ENCODE results near the gene DNAJB13. TPM values are rescaled to one million over a fixed set of nuclear protein-coding genes. Genes with fewer than 3 reads are reported as not detected.

DNAJB13 gene
- total RNA-seq, 1 experiment from 2014 or later: not detected

- Histone ChIP-seq H3K27ac (no peak overlapping the region), H3K4me1 (replicated peaks) (no peaks in the 10 kb centered on the region), H3K36me3 (no peaks in the 10 kb centered on the region), H3K9me3 (replicated peaks) (no peaks in the 10 kb centered on the region), H3K4me3 (no peak overlapping the region), H3K27me3 (replicated peaks) (no peaks in the 10 kb centered on the region)
- no peak for DNase-seq (ENCODE audit: low read depth in 1 of 2, low spot score in 2 of 2)
Measured at GRCh38 chr11:73991471-73992006, 40.7 kb downstream of the DNAJB13 start.

DNA sequence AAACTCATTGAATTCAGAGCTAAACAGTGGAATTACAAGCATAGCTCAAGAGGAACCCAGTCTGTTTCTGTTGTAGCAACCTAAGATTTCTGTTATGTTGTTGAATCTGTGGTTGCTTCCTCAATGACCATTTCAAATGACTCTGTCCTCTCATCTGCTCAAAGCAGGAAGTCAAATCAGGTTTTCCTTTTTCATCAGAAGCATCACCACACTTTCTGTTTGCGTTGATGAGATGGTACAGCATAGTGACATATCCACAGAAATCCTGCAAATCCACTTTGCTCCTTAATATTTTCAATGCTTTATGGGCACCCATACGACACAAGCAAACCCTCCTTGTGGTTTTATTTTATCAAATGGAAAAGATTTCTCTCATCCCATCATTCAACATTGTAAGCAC is 44.4 kb downstream of the DNAJB13 start:
- no peak overlapping the region for H3K27ac ChIP-seq
- no peaks in the 10 kb centered on the region for H3K9me3 ChIP-seq (replicated peaks)
- no peaks in the 10 kb centered on the region for H3K36me3 ChIP-seq
- H3K4me3 ChIP-seq: no peak overlapping the region
- no peaks in the 10 kb centered on the region for H3K4me1 ChIP-seq (replicated peaks)
- H3K27me3 ChIP-seq (replicated peaks): no peaks in the 10 kb centered on the region
- no peak for DNase-seq (ENCODE audit: low read depth in 1 of 2, low spot score in 2 of 2)

DNA sequence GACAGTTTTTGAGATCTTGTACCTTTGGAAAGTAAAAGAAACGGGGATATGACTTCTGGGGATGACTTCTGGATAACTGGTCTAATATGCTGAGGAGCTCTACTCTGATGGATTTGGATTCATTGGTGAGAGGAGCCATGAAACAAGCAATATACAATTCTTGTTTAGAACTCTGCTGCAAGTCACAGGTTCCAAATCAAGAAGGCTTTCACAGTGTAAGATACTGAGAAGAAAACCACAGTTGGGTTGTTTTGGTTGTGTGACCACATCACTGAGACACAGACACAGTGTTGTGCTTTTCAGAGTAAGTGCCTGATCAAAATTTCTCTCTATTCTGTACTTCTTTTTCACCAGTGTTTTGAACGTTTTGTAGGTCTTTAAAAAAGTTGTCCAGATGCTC is 44.9 kb downstream of the DNAJB13 start:
- Histone ChIP-seq H3K4me3 (no peak overlapping the region), H3K27me3 (replicated peaks) (no peaks in the 10 kb centered on the region), H3K27ac (no peak overlapping the region), H3K4me1 (replicated peaks) (no peaks in the 10 kb centered on the region), H3K36me3 (no peaks in the 10 kb centered on the region), H3K9me3 (replicated peaks) (no peaks in the 10 kb centered on the region)
- DNase-seq (ENCODE audit: low read depth in 1 of 2, low spot score in 2 of 2): no peak

DNA sequence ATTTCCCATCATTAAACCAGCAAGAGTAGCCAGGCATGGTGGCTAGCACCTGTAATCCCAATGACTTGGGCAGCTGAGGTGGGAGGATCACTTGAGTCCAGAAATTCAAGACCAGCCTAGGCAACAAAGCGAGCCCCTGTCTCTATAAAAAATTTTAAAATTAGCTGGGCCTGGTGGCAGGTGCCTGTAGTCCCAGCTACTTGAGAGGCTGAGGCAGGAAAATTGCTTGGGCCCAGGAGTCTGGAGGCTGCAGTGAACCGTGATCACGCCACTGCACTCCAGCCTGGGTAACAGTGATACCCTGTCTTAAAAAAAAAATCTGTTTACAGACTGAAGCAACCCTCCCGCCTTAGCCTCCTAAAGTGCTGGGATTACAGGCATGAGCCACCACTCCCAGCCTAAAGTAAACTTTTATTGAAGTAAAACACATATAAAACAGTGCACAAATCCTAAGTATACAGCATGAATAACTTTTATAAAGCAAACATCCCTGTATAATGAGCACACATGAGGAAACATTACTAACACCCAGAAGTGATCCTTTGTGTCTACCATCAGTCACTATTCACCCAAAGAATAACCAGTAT is 45.4 kb downstream of the DNAJB13 start:
- Histone ChIP-seq H3K4me1 (replicated peaks) (no peaks in the 10 kb centered on the region), H3K36me3 (no peaks in the 10 kb centered on the region), H3K4me3 (no peak overlapping the region), H3K27ac (no peak overlapping the region), H3K27me3 (replicated peaks) (no peaks in the 10 kb centered on the region), H3K9me3 (replicated peaks) (no peaks in the 10 kb centered on the region)
- DNase-seq (ENCODE audit: low read depth in 1 of 2, low spot score in 2 of 2): no peak

DNA sequence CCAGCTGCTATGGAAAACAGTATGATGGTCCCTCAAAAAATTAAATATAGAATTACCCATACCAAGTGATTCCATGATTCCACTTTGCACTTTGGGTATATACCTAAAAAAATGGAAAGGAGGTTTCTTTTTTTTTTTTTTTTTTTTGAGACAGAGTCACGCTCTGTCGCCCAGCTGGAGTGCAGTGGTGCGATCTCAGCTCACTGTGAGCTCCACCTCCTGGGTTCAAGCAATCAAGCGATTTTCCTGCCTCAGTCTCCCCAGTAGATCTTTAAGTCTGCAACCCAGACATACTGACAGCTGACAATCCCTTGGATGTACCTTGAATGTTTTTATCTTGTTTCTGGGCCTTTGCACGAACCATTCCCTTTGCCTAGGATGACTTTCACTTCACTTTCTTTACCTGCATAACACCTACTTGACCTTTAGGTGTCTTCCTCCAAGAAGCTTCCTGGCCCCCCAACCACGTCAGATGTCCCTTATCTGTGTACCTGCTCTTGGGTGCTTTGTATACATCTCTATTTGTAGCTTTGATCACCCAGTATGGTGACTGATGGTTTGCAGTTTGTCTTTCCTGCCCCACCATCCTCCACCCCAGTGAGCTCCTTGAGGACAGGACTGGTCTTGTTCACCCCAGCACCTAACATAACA is 46.4 kb downstream of the DNAJB13 start:
- Histone ChIP-seq H3K27me3 (replicated peaks) (no peaks in the 10 kb centered on the region), H3K36me3 (no peaks in the 10 kb centered on the region), H3K4me1 (replicated peaks) (no peaks in the 10 kb centered on the region), H3K4me3 (no peak overlapping the region), H3K27ac (no peak overlapping the region), H3K9me3 (replicated peaks) (no peaks in the 10 kb centered on the region)
- no peak for DNase-seq (ENCODE audit: low read depth in 1 of 2, low spot score in 2 of 2)

DNA sequence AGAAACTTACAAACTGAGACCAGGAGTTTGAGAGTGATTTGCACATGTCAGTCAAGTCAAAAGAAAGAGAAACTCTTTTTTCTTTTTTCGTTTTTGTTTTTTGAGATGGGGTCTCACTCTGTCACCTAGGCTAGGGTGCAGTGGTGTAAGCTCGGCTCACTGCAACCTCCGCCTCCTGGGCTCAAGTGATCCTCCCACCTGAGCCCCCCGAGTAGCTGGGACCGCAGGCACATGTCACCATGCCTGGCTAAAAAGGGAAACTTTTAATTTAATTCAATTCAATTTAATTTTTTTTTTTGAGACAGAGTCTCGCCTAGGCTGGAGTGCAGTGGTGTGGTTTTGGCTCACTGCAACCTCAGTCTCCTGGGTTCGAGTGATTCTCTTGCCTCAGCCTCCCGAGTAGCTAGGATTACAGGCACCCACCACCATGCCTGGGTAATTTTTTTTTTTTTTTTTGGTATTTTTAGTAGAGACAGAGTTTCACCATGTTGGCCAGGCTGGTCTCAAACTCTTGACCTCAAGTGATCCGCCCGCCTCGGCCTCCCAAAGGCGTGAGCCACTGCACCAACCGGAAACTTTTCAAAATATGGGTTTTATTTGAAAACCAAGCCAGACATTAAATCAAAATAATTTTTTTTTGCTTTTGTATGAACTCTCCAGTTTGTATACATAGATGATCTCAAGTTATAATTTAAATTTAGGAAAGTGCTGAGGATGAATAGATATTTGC is 48.2 kb downstream of the DNAJB13 start:
- no peak overlapping the region for H3K27ac ChIP-seq
- no peak for DNase-seq (ENCODE audit: low read depth in 1 of 2, low spot score in 2 of 2)
- H3K27me3 ChIP-seq (replicated peaks): no peaks in the 10 kb centered on the region
- H3K4me3 ChIP-seq: no peak overlapping the region
- H3K4me1 ChIP-seq (replicated peaks): no peaks in the 10 kb centered on the region
- H3K36me3 ChIP-seq: no peaks in the 10 kb centered on the region
- H3K9me3 ChIP-seq (replicated peaks): no peaks in the 10 kb centered on the region

GRCh38 chr11:73999581-74000306 is 48.9 kb downstream of the DNAJB13 start:
- no peak overlapping the region for H3K27ac ChIP-seq
- no peaks in the 10 kb centered on the region for H3K36me3 ChIP-seq
- no peaks in the 10 kb centered on the region for H3K4me1 ChIP-seq (replicated peaks)
- H3K4me3 ChIP-seq: no peak overlapping the region
- DNase-seq (ENCODE audit: low read depth in 1 of 2, low spot score in 2 of 2): no peak
- no peaks in the 10 kb centered on the region for H3K9me3 ChIP-seq (replicated peaks)
- no peaks in the 10 kb centered on the region for H3K27me3 ChIP-seq (replicated peaks)

- H3K27me3 ChIP-seq (replicated peaks): no peaks in the 10 kb centered on the region
- H3K9me3 ChIP-seq (replicated peaks): no peaks in the 10 kb centered on the region
- DNase-seq (ENCODE audit: low read depth in 1 of 2, low spot score in 2 of 2): no peak
- no peak overlapping the region for H3K4me3 ChIP-seq
- no peaks in the 10 kb centered on the region for H3K4me1 ChIP-seq (replicated peaks)
- no peak overlapping the region for H3K27ac ChIP-seq
- H3K36me3 ChIP-seq: no peaks in the 10 kb centered on the region
Measured at GRCh38 chr11:74000307-74001133, 49.7 kb downstream of the DNAJB13 start.

DNA sequence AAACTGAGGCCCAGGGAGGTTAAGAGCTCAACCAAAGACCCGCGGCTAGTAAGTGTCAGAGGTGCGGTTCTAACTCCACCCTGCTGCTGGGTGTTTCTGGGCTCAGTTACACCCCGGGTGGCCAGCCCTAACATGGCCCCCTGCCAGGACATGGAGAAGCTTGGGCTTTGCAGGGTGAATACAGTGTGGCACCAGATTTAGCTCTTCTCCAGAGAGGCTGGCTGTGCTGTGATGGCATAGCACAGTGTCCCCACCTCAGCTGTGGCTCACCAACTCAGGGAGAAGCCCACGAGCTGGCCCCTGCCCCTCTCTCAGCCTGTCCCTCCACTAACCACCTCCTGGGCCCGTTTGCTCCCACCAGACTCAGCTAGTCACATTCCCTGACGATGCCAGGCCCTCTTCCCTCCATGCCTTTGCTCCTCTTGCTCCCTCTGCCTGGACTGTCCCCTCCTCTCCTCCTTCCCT is 51.0 kb downstream of the DNAJB13 start:
- H3K9me3 ChIP-seq (replicated peaks): no peaks in the 10 kb centered on the region
- no peak overlapping the region for H3K4me3 ChIP-seq
- H3K4me1 ChIP-seq (replicated peaks): no peaks in the 10 kb centered on the region
- DNase-seq (ENCODE audit: low read depth in 1 of 2, low spot score in 2 of 2): no peak
- no peak overlapping the region for H3K27ac ChIP-seq
- H3K27me3 ChIP-seq (replicated peaks): no peaks in the 10 kb centered on the region
- no peaks in the 10 kb centered on the region for H3K36me3 ChIP-seq

DNA sequence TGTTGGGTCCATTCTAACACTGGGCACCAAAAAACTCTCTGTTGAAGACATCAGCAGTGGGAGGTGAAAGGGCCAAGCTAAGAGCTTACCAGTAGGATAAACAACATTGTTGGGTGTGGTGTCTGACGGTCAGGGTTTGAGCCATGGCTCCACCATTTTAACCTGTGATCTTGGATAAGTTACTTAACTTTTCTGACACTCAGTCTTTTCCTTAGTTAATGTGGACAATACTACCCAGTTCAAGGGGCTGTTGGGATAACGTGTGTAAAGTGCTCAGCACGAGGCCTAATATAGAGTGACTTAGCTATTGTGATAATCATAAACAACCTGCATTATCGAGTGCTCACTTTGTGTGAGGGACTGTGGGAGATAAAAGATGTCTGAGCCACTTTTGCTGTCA is 52.0 kb downstream of the DNAJB13 start:
- no peak for DNase-seq (ENCODE audit: low read depth in 1 of 2, low spot score in 2 of 2)
- H3K36me3 ChIP-seq: no peaks in the 10 kb centered on the region

DNA sequence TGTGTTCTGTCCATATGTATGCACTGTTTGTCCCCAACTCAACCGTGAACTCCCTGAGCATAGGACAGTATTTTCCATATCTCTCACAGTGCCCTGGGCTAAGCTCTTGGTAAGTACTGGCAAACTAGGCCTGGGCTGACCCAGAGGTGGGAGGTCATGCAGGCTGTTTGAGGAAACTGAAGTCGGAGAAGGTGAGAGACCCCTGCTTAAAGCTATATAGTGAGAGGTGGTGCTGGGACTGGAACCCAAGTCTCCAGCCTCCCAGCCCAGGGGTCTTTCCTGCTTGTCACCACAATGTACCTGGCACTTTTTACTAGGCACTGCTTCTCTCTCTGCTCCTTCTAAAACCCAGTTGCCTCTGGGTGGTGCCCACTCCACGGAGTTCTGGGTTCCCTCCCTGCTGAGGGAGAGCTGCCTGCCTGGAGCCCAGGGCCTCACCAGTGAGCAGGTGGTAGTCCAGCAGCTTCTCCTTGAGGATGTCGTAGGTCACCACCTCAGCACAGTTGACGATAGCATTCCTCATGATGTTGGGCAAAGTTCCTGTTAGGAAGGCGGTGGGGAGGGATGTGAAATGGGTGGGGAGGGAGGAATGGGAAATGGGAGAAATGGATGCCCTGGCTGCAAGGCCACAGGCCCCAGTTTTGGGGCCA is 53.3 kb downstream of the DNAJB13 start:
- H3K27ac ChIP-seq: no peak overlapping the region
- no peaks in the 10 kb centered on the region for H3K36me3 ChIP-seq
- DNase-seq (ENCODE audit: low read depth in 1 of 2, low spot score in 2 of 2): no peak
- no peaks in the 10 kb centered on the region for H3K27me3 ChIP-seq (replicated peaks)
- no peak overlapping the region for H3K4me3 ChIP-seq
- no peaks in the 10 kb centered on the region for H3K9me3 ChIP-seq (replicated peaks)
- H3K4me1 ChIP-seq (replicated peaks): no peaks in the 10 kb centered on the region

More for the DNA sequence above, 52.0 kb downstream of the DNAJB13 start:
- no peak overlapping the region for H3K4me3 ChIP-seq
- no peaks in the 10 kb centered on the region for H3K9me3 ChIP-seq (replicated peaks)
- no peaks in the 10 kb centered on the region for H3K27me3 ChIP-seq (replicated peaks)
- H3K27ac ChIP-seq: no peak overlapping the region
- no peaks in the 10 kb centered on the region for H3K4me1 ChIP-seq (replicated peaks)

DNA sequence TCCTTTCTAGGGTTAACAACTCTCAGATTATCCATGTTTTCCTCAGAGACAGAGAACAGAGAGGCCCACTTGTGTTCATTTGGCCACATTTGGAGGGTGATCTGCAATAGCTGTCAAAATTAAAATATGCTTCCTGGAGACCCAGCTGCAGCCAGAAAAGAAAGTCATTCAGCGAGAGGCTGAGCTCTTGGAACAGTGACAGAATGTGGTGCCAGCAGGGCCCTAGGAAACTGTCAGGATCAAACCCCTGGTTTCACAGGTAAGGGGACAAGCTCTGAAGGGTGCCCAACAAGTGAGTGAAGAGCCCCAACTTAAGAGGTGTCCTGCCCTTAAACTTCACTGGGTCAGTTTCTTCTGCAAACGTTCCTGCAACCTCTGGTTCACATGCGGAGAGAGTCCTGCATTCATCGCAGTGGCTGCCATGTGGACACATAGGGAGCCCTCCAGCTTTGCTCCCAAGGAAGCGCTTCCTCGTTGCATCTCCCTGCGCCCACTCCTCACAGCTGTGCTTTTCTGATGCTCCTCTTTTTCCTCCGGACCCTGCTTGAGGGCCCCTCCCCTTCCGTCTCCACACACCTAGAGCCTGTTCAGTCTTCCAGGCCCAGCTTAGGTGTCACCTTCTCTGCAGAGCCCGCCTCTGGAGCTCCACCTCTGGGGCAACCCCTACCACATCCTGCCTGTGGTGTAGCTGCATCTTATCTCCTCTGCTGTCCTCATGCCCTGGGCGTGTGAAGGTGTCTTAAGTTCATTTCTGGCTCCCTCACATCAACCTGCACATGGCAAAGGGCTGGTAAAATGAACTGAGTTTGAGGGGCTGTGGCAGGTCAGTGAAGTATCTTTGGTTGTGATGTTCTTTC is 54.2 kb downstream of the DNAJB13 start:
- H3K36me3 ChIP-seq: no peaks in the 10 kb centered on the region
- DNase-seq (ENCODE audit: low read depth in 1 of 2, low spot score in 2 of 2): no peak
- no peaks in the 10 kb centered on the region for H3K27me3 ChIP-seq (replicated peaks)
- no peak overlapping the region for H3K27ac ChIP-seq
- no peak overlapping the region for H3K4me3 ChIP-seq
- no peaks in the 10 kb centered on the region for H3K9me3 ChIP-seq (replicated peaks)
- H3K4me1 ChIP-seq (replicated peaks): no peaks in the 10 kb centered on the region
